ENCODE results near the gene MINDY4B.

- TF ChIP-seq POLR2A (IDR thresholded peaks at IDR 0.05; ENCODE audit: control extremely low read depth in 1 of 2, low read depth in 2 of 2, low read length in 2 of 2) (no peak), JUND (IDR thresholded peaks at IDR 0.05; ENCODE audit: low read length) (no peak), GTF2F1 (IDR thresholded peaks at IDR 0.05; ENCODE audit: borderline replicate concordance, low read depth, low read length) (no peak), EZH2 (IDR thresholded peaks at IDR 0.05; ENCODE audit: low read depth, low read length, severe bottlenecking) (no peak), RXRA (IDR thresholded peaks at IDR 0.05; ENCODE audit: insufficient read depth, low read depth, low read length) (no peak), NRF1 (IDR thresholded peaks at IDR 0.05; ENCODE audit: low read depth, low read length) (no peak), CEBPB (IDR thresholded peaks at IDR 0.05; ENCODE audit: low read depth, low read length) (no peak), CREB1 (IDR thresholded peaks at IDR 0.05) (no peak), SP2 (IDR thresholded peaks at IDR 0.05; ENCODE audit: low read length) (no peak), CHD2 (IDR thresholded peaks at IDR 0.05; ENCODE audit: low read length) (no peak)
- TF ChIP-seq, protein P1, sequence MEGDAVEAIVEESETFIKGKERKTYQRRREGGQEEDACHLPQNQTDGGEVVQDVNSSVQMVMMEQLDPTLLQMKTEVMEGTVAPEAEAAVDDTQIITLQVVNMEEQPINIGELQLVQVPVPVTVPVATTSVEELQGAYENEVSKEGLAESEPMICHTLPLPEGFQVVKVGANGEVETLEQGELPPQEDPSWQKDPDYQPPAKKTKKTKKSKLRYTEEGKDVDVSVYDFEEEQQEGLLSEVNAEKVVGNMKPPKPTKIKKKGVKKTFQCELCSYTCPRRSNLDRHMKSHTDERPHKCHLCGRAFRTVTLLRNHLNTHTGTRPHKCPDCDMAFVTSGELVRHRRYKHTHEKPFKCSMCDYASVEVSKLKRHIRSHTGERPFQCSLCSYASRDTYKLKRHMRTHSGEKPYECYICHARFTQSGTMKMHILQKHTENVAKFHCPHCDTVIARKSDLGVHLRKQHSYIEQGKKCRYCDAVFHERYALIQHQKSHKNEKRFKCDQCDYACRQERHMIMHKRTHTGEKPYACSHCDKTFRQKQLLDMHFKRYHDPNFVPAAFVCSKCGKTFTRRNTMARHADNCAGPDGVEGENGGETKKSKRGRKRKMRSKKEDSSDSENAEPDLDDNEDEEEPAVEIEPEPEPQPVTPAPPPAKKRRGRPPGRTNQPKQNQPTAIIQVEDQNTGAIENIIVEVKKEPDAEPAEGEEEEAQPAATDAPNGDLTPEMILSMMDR (IDR thresholded peaks at IDR 0.05; ENCODE audit: control extremely low read depth in 1 of 3, insufficient read depth in 1 of 3, low read depth in 1 of 3, low read length in 3 of 3) = no peak
- TF ChIP-seq, protein P2, sequence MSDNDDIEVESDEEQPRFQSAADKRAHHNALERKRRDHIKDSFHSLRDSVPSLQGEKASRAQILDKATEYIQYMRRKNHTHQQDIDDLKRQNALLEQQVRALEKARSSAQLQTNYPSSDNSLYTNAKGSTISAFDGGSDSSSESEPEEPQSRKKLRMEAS (IDR thresholded peaks at IDR 0.05) = no peak
Observed at GRCh38 chr3:150828997-150829396, 76.2 kb downstream of the MINDY4B start.

All from H1 (cell line).